HG03432 (cell line): ENCODE results near the gene LETM1.

ENCODE experiments used
- ATAC-seq: cut with Tn5 transposase; IDR thresholded peaks from one replicate; pipeline ENCODE4 v1.9.1; 2021; ENCODE audit warnings: mild to moderate bottlenecking, moderate library complexity; ENCODE audit not compliant: unreplicated experiment

Gene LETM1

DNA sequence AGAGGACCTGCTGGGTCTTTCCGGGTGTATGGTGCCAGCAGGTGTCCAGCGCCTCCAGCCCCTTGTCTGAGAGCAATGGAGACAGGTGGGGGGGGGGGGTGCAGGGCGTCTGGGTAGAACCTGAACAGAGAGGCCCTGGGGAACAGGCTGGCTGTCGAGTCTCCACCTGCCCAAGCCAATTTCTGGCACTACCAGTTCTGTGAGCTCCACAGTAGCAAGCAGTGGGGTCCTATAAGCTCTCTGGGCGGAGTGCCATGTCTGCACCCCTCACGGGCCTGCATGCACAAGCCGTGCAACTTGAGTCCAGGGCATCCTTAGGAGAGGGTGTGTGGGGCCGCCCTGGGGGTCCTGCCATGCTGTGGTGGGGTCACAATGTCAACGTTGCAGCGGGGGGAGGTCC, 72.9 kb downstream of the LETM1 start:
- ATAC-seq, result no peak

- no peak for ATAC-seq
Measured at GRCh38 chr4:1780435-1780834, 75.5 kb downstream of the LETM1 start.

DNA sequence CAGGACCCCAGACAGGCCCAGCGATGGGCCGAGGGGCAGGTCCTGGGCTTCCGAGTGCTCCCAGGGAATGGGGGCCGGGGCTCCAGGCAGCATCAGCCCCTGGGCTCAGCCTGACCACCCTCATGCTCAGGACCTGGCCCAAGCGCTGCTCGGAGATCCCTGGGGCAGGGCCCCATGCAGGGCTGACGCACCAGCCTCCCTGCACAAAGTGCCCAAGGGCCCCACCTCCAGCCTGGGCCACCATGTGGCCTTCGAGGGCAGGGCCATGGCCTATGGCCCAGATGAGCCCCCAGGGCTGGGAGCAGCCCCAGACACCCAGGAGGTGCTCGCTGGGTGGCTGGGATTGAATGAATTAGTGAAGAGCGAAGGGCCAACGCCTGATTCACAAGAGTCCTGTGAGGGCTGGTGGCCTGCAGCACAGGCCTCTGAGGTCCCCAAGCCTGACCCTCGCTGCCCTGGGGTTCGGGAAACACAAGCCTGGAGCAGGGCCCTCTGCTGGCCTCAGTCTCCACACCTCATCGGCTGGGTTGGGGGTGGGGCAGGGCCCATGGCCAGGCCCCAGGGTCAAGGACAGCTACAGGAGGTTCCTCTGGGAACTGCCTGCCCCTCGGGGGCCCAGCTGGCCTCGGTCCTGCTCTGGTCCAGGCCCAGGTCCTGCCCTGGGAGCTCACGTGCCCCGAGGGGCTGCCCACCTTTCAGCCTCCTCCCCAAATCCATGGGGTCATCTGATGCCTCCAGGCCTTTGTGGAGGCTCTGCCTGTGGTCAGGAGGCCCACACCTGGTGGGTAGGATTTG, 76.2 kb downstream of the LETM1 start:
- no peak for ATAC-seq

DNA sequence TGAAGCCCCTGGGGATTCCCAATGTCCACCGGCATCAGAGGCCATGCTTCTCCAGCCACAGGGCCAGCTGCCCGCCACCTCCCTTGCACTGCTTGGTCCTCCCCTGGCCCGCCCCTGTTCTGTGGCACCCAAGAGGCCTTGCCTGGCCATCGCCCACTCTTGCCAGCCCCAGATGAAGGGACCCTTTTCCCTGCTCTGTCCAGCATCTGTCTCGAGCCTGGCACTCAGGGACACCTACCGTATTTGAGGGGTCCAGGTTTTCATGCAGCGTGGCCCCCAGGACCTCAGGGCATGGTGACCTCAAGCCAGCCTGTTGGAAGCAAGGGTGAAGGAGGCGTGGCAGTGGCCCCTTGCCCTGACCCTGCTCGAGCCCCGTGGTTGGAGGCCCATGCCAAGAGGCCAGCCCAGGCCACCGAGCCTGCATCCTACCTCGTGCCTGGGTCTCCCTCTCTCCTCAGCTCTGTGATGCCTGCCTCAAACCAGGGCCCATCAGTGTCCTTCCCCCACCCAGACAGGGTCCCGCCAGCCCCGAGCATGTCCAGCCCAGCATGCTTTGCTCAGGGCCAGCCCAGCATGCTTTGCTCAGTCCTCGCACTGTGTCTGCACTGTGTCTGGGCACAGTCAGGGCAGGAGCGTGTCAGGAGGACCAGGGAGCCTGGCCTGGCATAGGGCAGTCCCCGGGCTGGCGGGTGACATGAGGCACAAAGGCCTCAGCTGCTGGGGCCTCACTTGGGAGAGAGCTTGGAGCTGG, 77.1 kb downstream of the LETM1 start:
- no peak for ATAC-seq

- ATAC-seq, result no peak
Measured at GRCh38 chr4:1777822-1778641, 77.9 kb downstream of the LETM1 start.

DNA sequence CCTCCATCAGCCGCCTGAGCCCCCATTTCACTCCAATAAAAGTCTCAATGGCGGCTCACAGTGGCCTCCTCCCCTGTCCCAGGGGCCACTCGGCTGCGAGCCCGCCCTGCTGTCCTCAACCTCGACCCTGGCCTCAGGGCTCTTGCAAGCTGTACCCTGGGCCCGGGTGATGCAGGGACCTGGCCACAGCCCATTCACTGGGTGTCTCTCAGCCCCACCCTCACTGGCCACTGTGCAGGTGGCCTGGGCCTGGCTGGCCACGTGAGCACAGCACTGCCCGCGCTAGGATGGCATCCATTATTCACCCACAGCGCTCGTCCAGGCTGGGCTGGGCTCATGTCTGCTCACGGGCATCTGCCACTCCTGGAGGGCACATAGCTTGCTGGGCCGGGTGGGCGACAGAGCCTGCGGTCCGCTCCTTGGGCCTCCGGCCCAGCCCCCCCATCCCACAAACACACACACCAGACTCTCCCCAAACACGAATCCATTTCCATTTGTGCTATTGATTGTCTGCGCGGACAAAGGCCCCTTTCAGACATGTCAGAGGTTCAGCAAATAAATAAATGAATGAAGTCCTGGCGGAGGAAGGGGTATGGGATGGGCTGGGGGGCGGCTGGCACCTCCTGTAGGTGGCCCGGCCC, 79.3 kb downstream of the LETM1 start:
- no peak for ATAC-seq

GRCh38 chr4:1775731-1776500, 80.0 kb downstream of the LETM1 start:
- ATAC-seq, result no peak

DNA sequence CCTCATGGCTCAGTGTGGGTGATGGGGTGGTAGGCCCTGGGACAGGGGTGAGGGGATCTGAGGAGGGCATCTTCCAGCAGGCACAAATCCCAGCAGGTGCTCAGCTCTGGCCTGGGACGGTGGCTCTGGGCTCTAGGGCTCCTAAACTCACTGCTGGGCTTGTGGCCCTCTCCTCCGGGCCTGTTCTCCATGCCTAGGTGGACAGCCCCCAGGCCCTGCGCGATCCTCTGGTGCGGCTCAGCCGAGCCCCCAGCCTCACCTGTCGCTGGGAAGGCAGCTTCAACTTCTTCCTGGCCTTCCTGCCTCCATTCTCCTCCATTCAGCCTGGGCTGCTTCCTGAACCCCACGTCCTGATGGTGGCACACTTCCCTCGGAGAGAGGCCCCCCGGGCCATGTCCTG, 82.2 kb downstream of the LETM1 start:
- no peak for ATAC-seq

DNA sequence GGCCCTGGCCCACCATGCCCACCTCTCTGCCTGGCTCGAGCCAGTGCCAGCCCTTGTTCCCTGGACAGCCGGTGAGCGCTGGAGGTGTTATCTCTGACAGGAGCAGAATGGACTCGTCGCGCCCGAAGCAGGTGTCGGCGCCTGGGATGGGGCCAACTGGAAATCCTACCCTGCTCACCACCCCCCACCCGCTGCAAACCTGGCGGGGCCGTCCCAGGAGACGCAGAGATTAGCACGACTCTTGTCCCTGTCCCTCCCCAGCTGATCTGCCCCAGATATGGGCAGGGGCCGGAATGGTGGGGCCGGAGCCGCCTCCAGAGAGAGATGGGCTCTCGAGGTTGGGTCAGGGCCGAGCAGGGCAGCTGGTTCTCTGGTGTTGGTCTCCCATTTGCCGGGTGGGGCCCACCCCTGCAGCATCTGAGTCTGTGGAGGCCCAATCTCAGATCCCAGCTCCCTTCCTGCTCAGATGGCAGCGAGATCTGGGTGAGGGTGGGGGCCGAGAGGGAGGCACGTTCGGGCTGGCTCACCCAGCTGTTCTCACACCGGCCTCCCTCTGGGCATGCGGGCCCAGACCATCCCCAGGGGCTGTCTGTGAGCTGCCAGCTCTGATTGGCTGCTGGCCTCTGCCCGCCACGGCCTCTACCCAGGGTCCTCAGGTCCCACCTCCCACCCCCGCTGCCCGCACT, 83.0 kb downstream of the LETM1 start:
- ATAC-seq, result no peak

DNA sequence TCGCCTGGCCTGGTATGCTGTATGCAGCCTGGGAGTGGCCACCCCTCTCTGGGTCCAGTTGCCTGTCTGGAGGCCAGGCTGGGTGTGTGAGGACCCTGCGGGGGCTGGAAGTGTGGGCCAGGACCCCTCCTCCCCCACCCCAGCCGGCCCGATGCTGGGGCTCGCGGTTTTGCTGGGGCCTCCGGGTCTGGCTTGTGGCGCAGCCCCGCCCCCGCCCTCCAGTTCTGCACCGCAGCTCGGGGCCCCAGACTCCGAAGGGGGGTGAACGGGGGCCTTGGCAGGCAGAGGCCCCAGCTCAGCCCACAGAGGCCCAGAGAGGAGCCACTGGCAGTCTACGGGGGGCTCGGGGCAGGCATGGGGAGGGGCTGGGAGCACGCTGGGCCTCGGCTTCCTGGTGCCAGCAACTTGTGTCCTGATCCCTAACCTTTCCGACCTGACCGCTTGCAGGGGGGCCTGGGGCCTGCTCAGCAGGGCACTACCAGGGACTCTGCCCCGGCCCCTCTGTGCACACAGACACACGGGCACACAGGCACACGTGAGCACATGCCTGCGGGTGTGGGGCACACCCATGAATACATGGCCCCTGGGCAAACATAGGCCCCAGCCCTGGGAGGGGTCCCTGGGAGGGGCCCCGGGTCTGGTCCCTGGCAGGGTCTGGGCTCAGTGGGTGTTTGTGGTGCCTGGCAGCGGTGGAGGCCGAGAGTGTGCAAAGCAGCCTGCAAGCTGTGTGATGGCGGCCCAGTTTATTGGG, 84.2 kb downstream of the LETM1 start:
- no peak for ATAC-seq

DNA sequence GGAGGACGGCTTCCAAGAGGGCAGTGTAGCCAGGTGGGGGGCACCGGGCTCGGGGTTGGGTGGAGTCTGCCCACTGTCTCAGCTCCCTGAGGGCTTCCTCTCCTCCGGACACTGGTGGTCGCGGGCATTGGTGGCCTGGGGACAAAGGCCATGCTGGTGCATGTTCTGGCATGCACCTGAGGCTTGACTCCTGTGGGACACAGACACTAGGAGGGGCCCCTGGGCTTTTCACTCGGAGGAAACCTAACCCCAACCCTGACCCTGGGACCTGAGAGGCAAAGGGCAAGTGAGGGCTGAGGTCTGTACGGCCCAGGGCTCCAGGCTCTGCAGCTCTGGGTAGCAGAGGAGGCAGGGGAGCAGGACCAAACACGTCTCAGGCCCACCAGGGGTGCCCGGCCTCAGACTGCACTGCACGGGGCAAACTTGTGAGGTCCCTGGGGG, 85.1 kb downstream of the LETM1 start:
- no peak for ATAC-seq

DNA sequence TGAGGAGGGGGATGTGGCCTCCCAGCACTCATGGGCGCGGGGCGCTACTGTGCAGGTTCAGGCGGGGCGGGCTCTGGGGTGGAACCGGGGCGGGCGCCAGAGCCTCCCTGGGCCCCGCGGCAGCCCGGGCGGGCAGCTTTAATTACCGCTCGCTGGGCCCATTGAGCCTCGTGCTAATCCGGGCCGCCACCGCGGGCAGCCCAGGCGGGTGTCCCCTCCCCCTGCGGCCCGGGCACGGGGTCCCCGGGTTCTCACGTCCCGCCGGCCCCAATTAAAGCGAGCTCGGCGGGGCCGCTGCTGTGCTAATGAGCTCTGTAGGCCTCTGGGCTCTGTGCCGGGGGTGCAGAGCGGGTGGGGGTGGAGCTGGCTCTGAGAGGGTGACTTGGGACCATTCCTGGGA, 85.7 kb downstream of the LETM1 start:
- ATAC-seq, result no peak

- ATAC-seq, result no peak
Measured at GRCh38 chr4:1769692-1770091, 86.3 kb downstream of the LETM1 start.

- no peak for ATAC-seq
Measured at GRCh38 chr4:1768367-1769034, 87.5 kb downstream of the LETM1 start.

DNA sequence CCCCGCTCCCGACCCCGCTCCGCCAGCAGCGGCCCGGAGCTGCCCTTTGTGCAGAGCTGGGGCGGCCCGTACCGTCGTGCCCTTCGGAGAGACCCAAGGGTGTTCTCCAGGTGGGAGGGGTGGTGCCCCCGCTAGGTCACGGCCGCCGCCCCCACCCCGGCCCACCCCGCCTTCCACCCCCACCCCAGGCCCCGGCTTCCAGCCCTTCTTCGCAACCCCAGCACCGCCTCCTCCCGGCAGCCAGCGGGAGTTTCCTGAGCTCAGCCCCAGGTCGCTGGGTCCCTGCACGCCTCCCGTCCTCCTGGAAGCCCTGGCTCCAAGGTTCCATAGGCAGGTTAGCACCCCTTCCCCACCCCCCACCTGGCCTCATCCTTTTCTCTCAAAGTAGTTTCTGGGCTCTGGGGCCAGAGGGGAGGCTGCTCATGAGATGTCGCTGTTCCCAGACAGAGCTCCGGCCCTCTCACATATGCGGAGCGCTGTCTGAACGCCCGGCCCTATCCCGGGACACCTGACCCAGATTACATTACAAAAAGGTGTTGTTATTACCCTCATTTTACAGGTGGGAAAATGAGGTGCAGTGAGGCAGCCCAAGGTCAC, 88.1 kb downstream of the LETM1 start:
- no peak for ATAC-seq

- ATAC-seq, result no peak
Measured at GRCh38 chr4:1767061-1767769, 88.7 kb downstream of the LETM1 start.
